ENCODE measurements around the gene ADAMTS8.

DNA sequence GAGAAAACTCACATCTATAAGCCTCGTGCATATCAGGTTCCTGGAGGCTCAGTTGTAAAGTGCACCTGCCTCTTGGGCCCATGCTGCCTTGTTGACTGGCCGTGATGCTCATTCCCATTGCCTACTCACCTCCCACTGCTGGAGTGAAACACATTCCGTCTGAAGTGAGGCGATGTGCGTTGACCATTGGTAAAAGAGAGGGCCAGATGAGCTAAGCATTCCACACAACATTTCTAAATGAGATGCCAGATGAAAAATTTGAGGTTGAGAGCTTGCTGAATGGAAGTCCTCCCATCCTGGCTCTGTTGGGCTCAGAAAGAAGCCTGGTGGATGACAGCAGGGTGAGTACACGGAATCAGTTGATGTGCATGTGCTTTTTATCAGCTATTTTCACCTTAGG, 11.5 kb upstream of the ADAMTS8 start:
- TF ChIP-seq, protein P1, sequence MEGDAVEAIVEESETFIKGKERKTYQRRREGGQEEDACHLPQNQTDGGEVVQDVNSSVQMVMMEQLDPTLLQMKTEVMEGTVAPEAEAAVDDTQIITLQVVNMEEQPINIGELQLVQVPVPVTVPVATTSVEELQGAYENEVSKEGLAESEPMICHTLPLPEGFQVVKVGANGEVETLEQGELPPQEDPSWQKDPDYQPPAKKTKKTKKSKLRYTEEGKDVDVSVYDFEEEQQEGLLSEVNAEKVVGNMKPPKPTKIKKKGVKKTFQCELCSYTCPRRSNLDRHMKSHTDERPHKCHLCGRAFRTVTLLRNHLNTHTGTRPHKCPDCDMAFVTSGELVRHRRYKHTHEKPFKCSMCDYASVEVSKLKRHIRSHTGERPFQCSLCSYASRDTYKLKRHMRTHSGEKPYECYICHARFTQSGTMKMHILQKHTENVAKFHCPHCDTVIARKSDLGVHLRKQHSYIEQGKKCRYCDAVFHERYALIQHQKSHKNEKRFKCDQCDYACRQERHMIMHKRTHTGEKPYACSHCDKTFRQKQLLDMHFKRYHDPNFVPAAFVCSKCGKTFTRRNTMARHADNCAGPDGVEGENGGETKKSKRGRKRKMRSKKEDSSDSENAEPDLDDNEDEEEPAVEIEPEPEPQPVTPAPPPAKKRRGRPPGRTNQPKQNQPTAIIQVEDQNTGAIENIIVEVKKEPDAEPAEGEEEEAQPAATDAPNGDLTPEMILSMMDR (IDR thresholded peaks at IDR 0.05): no peak
- no peak for TF ChIP-seq POLR2A (IDR thresholded peaks at IDR 0.05)

Measured in thyroid gland (tissue), 4 donors.